H1 (cell line): Measurements from ENCODE around the gene MDK.

Source experiments
- GABPA ChIP-seq: IDR thresholded peaks from 2 replicates; pipeline ENCODE4 v1.6.1; 2011; ENCODE audit warnings: mild to moderate bottlenecking, low read length, moderate library complexity, borderline replicate concordance; ENCODE audit not compliant: insufficient read depth
- MAFK ChIP-seq: IDR thresholded peaks from 2 replicates; pipeline ENCODE4 v1.6.1; 2012; ENCODE audit warnings: low read depth, mild to moderate bottlenecking, improper control_type of control experiment, low read length
- POLR2AphosphoS5 ChIP-seq: IDR thresholded peaks from 2 replicates; pipeline ENCODE4 v1.6.1; 2011; ENCODE audit warnings: low read depth, low read length

- no peak for TF ChIP-seq GABPA
- no peak for TF ChIP-seq POLR2AphosphoS5
- no peak for TF ChIP-seq MAFK
These were observed 41.7 kb upstream of the MDK start for GRCh38 chr11:46339816-46340215.
